H1 (cell line): ENCODE measurements around the gene ST7L. TPM values are rescaled to one million over a fixed set of nuclear protein-coding genes. Genes with fewer than 3 reads are reported as not detected.

Experiments
- CTCF ChIA-PET: fragments of 300-600 bp; sonication (Branson Sonifier 250); formaldehyde crosslinking; loops from one replicate; lab custom pipeline; 2021; ENCODE audit not compliant: partially characterized antibody; lab: Charles Lee
- POLR2A ChIA-PET: fragments of 300-600 bp; sonication (Branson Sonifier 250); formaldehyde crosslinking; loops from one replicate; lab custom pipeline; 2021; ENCODE audit warnings: inconsistent platforms; ENCODE audit not compliant: partially characterized antibody; lab: Charles Lee
- DNase-seq, 2 experiments: peaks; one replicate each; pipeline versions ENCODE4 v3.0.0 to v3.0.0-alpha.2; 2010 to 2022; ENCODE audit warnings: low spot score in 2 of 2, low read depth in 1 of 2, mixed read lengths in 1 of 2
- FAIRE-seq: peaks from 2 replicates; lab custom pipeline; 2011; peaks lifted over from hg19 to GRCh38; lab: Jason Lieb, UNC
- H2AFZ ChIP-seq: 2 replicates; pipeline ENCODE4 v1.8.1; 2012; ENCODE audit warnings: low read length, inconsistent platforms
- H2AK5ac ChIP-seq: 2 replicates; pipeline ENCODE4 v1.6.1; 2013; ENCODE audit warnings: low read depth, low read length
- H2BK120ac ChIP-seq: replicated peaks from 2 replicates; pipeline ENCODE3; 2013; ENCODE audit warnings: low read depth, low read length, inconsistent platforms
- H2BK12ac ChIP-seq: 2 replicates; pipeline ENCODE4 v1.6.1; 2013; ENCODE audit warnings: low read depth, low read length
- H2BK15ac ChIP-seq: 2 replicates; pipeline ENCODE4 v1.6.1; 2013; ENCODE audit warnings: low read length
- H2BK20ac ChIP-seq: 2 replicates; pipeline ENCODE4 v1.6.1; 2013; ENCODE audit warnings: low read length
- H2BK5ac ChIP-seq: 2 replicates; pipeline ENCODE4 v1.6.1; 2013; ENCODE audit warnings: low read depth, low read length
- H3K14ac ChIP-seq: 2 replicates; pipeline ENCODE4 v1.6.1; 2013; ENCODE audit warnings: inconsistent platforms; ENCODE audit not compliant: insufficient read length
- H3K18ac ChIP-seq: 2 replicates; pipeline ENCODE4 v1.6.1; 2013; ENCODE audit warnings: low read length; ENCODE audit errors: extremely low read depth
- H3K23ac ChIP-seq: 2 replicates; pipeline ENCODE4 v1.6.1; 2013; ENCODE audit warnings: inconsistent platforms; ENCODE audit not compliant: insufficient read length
- H3K23me2 ChIP-seq: 2 replicates; pipeline ENCODE4 v1.6.1; 2013; ENCODE audit warnings: low read depth, low read length
- H3K27ac ChIP-seq: 2 replicates; pipeline ENCODE4 v1.6.1; 2011; ENCODE audit warnings: low read depth, low read length, inconsistent platforms
- H3K27me3 ChIP-seq, 4 experiments: replicated peaks in 1 of 4; 1 replicate in 1 of 4; 2 replicates in 3 of 4; pipeline versions ENCODE4 v1.6.1 to v1.8.1; 2011 to 2013; ENCODE audit warnings: low read length in 3 of 4, mild to moderate bottlenecking in 3 of 4, inconsistent platforms in 2 of 4, mixed read lengths in 2 of 4, moderate library complexity in 1 of 4; ENCODE audit not compliant: control insufficient read depth in 3 of 4, insufficient read depth in 3 of 4; ENCODE audit errors: extremely low read depth in 1 of 4
- H3K36me3 ChIP-seq, 4 experiments: 2 replicates each; pipeline versions ENCODE4 v1.6.1 to v1.8.1; 2011 to 2013; ENCODE audit warnings: mild to moderate bottlenecking in 4 of 4, low read length in 3 of 4, moderate library complexity in 2 of 4, control low read depth in 1 of 4, inconsistent platforms in 1 of 4; ENCODE audit not compliant: insufficient read depth in 4 of 4, control insufficient read depth in 2 of 4
- H3K4ac ChIP-seq: replicated peaks from 2 replicates; pipeline ENCODE3; 2013; ENCODE audit warnings: low read length, low read depth, mixed read lengths, inconsistent platforms; ENCODE audit not compliant: insufficient read length
- H3K4me1 ChIP-seq, 4 experiments: replicated peaks in 1 of 4; 1 replicate in 1 of 4; 2 replicates in 3 of 4; pipeline versions ENCODE4 v1.6.1 to v1.8.1; 2011 to 2013; ENCODE audit warnings: low read length in 3 of 4, inconsistent platforms in 2 of 4, mixed read lengths in 1 of 4; ENCODE audit not compliant: insufficient read depth in 4 of 4, control insufficient read depth in 3 of 4
- H3K4me2 ChIP-seq, 2 experiments: 2 replicates each; pipeline versions ENCODE4 v1.6.1 to v1.8.1; 2011 to 2013; ENCODE audit warnings: low read depth in 2 of 2, low read length in 2 of 2, control low read depth in 1 of 2, inconsistent platforms in 1 of 2, mild to moderate bottlenecking in 1 of 2; ENCODE audit not compliant: insufficient read depth in 1 of 2
- H3K4me3 ChIP-seq, 4 experiments: fragments of 200-600, 300-600 bp in 1 of 4; sonication (generic), shearing (Covaris generic), sonication (Bioruptor Twin) in 1 of 4; 2 replicates each; pipeline versions ENCODE4 v1.5.1 to v1.8.1; 2011 to 2016; ENCODE audit warnings: low read length in 4 of 4, low read depth in 3 of 4, control low read depth in 2 of 4, inconsistent platforms in 2 of 4, mild to moderate bottlenecking in 2 of 4, mixed read lengths in 1 of 4, moderate library complexity in 1 of 4; ENCODE audit not compliant: insufficient read depth in 2 of 4; ENCODE audit errors: extremely low read depth in 1 of 4
- H3K56ac ChIP-seq: replicated peaks from 2 replicates; pipeline ENCODE3; 2013; ENCODE audit warnings: low read depth, mild to moderate bottlenecking, mixed read lengths, low read length, inconsistent platforms; ENCODE audit not compliant: insufficient read length
- H3K79me1 ChIP-seq: 2 replicates; pipeline ENCODE4 v1.6.1; 2013; ENCODE audit warnings: low read depth, low read length, control low read depth
- H3K79me2 ChIP-seq, 2 experiments: 2 replicates each; pipeline versions ENCODE4 v1.6.1 to v1.8.1; 2012 to 2013; ENCODE audit warnings: low read length in 2 of 2, mild to moderate bottlenecking in 2 of 2, inconsistent platforms in 1 of 2; ENCODE audit not compliant: insufficient read depth in 2 of 2, control insufficient read depth in 1 of 2
- H3K9ac ChIP-seq, 4 experiments: replicated peaks in 1 of 4; 1 replicate in 1 of 4; 2 replicates in 3 of 4; pipeline versions ENCODE4 v1.6.1 to v1.8.1; 2011 to 2013; ENCODE audit warnings: low read depth in 3 of 4, low read length in 3 of 4, control low read depth in 2 of 4, mild to moderate bottlenecking in 2 of 4, moderate library complexity in 2 of 4, inconsistent platforms in 1 of 4; ENCODE audit errors: extremely low read depth in 1 of 4
- H3K9me3 ChIP-seq, 2 experiments: 2 replicates each; pipeline versions ENCODE4 v1.6.1 to v1.8.1; 2012 to 2013; ENCODE audit warnings: mild to moderate bottlenecking in 2 of 2, moderate library complexity in 2 of 2, control low read depth in 1 of 2, inconsistent platforms in 1 of 2, low read depth in 1 of 2, low read length in 1 of 2, mixed read lengths in 1 of 2; ENCODE audit not compliant: insufficient read depth in 2 of 2
- H4K20me1 ChIP-seq, 2 experiments: replicated peaks in 1 of 2; 2 replicates each; pipeline versions ENCODE3 to v1.8.1; 2011 to 2013; ENCODE audit warnings: inconsistent platforms in 2 of 2, low read length in 2 of 2, mild to moderate bottlenecking in 1 of 2; ENCODE audit not compliant: insufficient read depth in 2 of 2, control insufficient read depth in 1 of 2
- H4K5ac ChIP-seq: 2 replicates; pipeline ENCODE4 v1.6.1; 2013; ENCODE audit warnings: low read length, low read depth, mixed read lengths, inconsistent platforms; ENCODE audit not compliant: insufficient read length
- H4K8ac ChIP-seq: 2 replicates; pipeline ENCODE4 v1.8.0; 2013; ENCODE audit warnings: mild to moderate bottlenecking, moderate library complexity, low read length, inconsistent platforms; ENCODE audit not compliant: insufficient read depth; ENCODE audit errors: extremely low read depth
- H4K91ac ChIP-seq: replicated peaks from 2 replicates; pipeline ENCODE3; 2013; ENCODE audit warnings: low read length, mixed read lengths, inconsistent platforms; ENCODE audit not compliant: insufficient read length
- CBX5 ChIP-seq: fragments of 300-800, 300-1000 bp; sonication (generic); IDR thresholded peaks from 2 replicates; pipeline ENCODE4 v1.7.1; 2016; ENCODE audit warnings: antibody characterized with exemption, low read length, low read depth
- FOSL1 ChIP-seq: IDR thresholded peaks from 2 replicates; pipeline ENCODE4 v1.6.1; 2011; ENCODE audit warnings: mild to moderate bottlenecking, low read depth, low read length, moderate library complexity; ENCODE audit not compliant: insufficient read depth
- KDM1A ChIP-seq: fragments of 200-600, 300-600 bp; sonication (generic); IDR thresholded peaks from 2 replicates; pipeline ENCODE4 v1.7.1; 2016; ENCODE audit warnings: mild to moderate bottlenecking, low read length, borderline replicate concordance
- KDM4A ChIP-seq: IDR thresholded peaks from one replicate; pipeline ENCODE4 v1.7.1; 2012; ENCODE audit warnings: low read depth, mild to moderate bottlenecking, moderate library complexity, low read length, inconsistent platforms; ENCODE audit not compliant: severe bottlenecking
- MAFK ChIP-seq: IDR thresholded peaks from 2 replicates; pipeline ENCODE4 v1.6.1; 2012; ENCODE audit warnings: low read depth, mild to moderate bottlenecking, improper control_type of control experiment, low read length
- POLR2AphosphoS5 ChIP-seq: IDR thresholded peaks from 2 replicates; pipeline ENCODE4 v1.6.1; 2011; ENCODE audit warnings: low read depth, low read length
- RAD21 ChIP-seq, 2 experiments: IDR thresholded peaks in 1 of 2; conservative IDR thresholded peaks in 1 of 2; 2 replicates each; pipeline ENCODE4 v1.6.1; 2011; ENCODE audit warnings: low read depth in 2 of 2, low read length in 2 of 2, improper control_type of control experiment in 1 of 2, inconsistent platforms in 1 of 2, mild to moderate bottlenecking in 1 of 2, moderate library complexity in 1 of 2
- RFX5 ChIP-seq: IDR thresholded peaks from 2 replicates; pipeline ENCODE4 v1.6.1; 2011; ENCODE audit warnings: low read depth, low read length, improper control_type of control experiment, borderline replicate concordance
- RNF2 ChIP-seq: fragments of 200-900, 300-1000 bp; sonication (generic); IDR thresholded peaks from 2 replicates; pipeline ENCODE4 v1.7.1; 2016; ENCODE audit warnings: borderline replicate concordance, low read depth, mild to moderate bottlenecking, antibody characterized with exemption, low read length; ENCODE audit not compliant: poor library complexity, severe bottlenecking; ENCODE audit errors: missing control alignments
- RXRA ChIP-seq: IDR thresholded peaks from 2 replicates; pipeline ENCODE4 v1.6.1; 2011; ENCODE audit warnings: low read depth, mild to moderate bottlenecking, low read length, moderate library complexity; ENCODE audit not compliant: insufficient read depth
- SP2 ChIP-seq: IDR thresholded peaks from 2 replicates; pipeline ENCODE4 v1.6.1; 2012; ENCODE audit warnings: mild to moderate bottlenecking, low read length, inconsistent platforms
- TEAD4 ChIP-seq: IDR thresholded peaks from 2 replicates; pipeline ENCODE4 v1.6.1; 2012; ENCODE audit warnings: low read depth, low read length, inconsistent platforms, mixed read lengths
- ZNF274 ChIP-seq: IDR thresholded peaks from 2 replicates; pipeline ENCODE4 v1.7.0; 2012; ENCODE audit warnings: low read length, borderline replicate concordance; ENCODE audit errors: extremely low read depth
- polyA plus RNA-seq, 7 experiments: library from polyadenylated mRNA; depleted of rRNA in 3 of 7; stranded (reverse) in 5 of 7; unstranded in 2 of 7; fragments of >200 nt in 5 of 7; fragments of 200-250 nt in 2 of 7; gene quantifications; 1 replicate in 5 of 7; 2 replicates in 1 of 7; 4 replicates in 1 of 7; pipeline versions ENCODE4 v1.2.1 to v1.2.3, GENCODE V29; 2011 to 2013; ENCODE audit warnings: missing spikeins in 2 of 7, mixed read lengths in 2 of 7
- total RNA-seq: library from RNA; stranded (reverse); fragmentation: NEBNext Ultra II Directional; extraction: Animal tissue kit (Norgen Biotek cat#: 25700); gene quantifications from 2 replicates; pipeline ENCODE4 v1.2.1, GENCODE V29; 2021
- TF ChIP-seq, protein P1 (sequence below): IDR thresholded peaks from 2 replicates; pipeline ENCODE4 v1.6.1; 2011; ENCODE audit warnings: low read length, improper control_type of control experiment

The ST7L gene
- total and polyA plus RNA-seq, 2 of the 8 experiments (the other 6 are each of a cell fraction or from before 2014, with no cell fraction given): 9.6 to 16.2 TPM

DNA sequence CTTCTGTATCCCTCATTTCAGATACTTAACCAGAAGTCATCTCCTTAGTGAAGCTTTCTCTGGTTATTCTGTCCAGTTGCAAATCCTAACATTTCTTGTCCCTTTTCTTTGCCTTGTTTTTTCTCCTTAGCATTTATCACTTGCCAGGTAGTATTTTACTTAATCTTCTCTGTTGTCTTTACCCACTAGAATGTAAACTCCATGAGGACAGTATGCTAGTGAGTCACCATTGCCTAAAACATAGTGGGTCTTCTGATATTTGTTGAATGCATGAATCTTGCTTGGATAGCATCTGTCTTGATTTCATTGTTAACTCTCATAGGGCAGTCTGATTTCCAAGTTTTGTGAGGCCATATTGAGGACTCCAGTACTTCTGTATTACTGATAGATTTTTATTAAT lies 10.3 kb upstream of the ST7L start:
- CTCF ChIA-PET: no interaction called here
- Histone ChIP-seq H3K4me2 (no peak overlapping the region), H2AFZ (no peak overlapping the region), H3K4ac (no peak overlapping the region), H4K5ac (no peak overlapping the region), H4K20me1 (peaks cover 8 to 22% of the 10 kb centered on the region in 2 experiments), H3K27me3 (no peaks in the 10 kb centered on the region), H3K79me2 (peaks cover 22 to 95% of the 10 kb centered on the region in 2 experiments), H3K56ac (no peak overlapping the region), H4K8ac (no peak overlapping the region), H3K9ac (no peak overlapping the region), H3K23ac (no peak overlapping the region), H2BK5ac (no peak overlapping the region), H3K4me3 (no peak overlapping the region), H4K91ac (no peak overlapping the region), H2BK15ac (no peak overlapping the region), H2BK12ac (no peak overlapping the region), H3K14ac (no peak overlapping the region), H3K18ac (no peak overlapping the region), H2BK120ac (no peak overlapping the region), H3K27ac (no peak overlapping the region), H2BK20ac (no peak overlapping the region), H2AK5ac (no peak overlapping the region), H3K23me2 (no peaks in the 10 kb centered on the region), H3K36me3 (no peaks in the 10 kb centered on the region; a peak in 1 of 8 replicates), H3K9me3 (no peaks in the 10 kb centered on the region), H3K79me1 (peaks cover 3% of the 10 kb centered on the region), H3K4me1 (no peaks in the 10 kb centered on the region)
- no peak for DNase-seq
- FAIRE-seq: no peak
- POLR2A ChIA-PET: interaction anchor here (1.0 kb wide), 1 partner anchor 8 kb away, joined by 3 read pairs; no protein-coding TSS in a partner anchor
- no peak for TF ChIP-seq MAFK
- TF ChIP-seq RAD21 (IDR thresholded peaks at IDR 0.05 in 1 of 2, conservative IDR thresholded peaks at IDR 0.05 in 1 of 2; ENCODE audit: low read depth in 2 of 2, low read length in 2 of 2): no peak
- no peak for TF ChIP-seq RXRA
- no peak for TF ChIP-seq POLR2AphosphoS5
- TF ChIP-seq CBX5: no peak
- TF ChIP-seq KDM4A: no peak
- no peak for TF ChIP-seq RNF2
- TF ChIP-seq KDM1A: no peak
- no peak for TF ChIP-seq TEAD4
- no peak for TF ChIP-seq FOSL1
- TF ChIP-seq, protein P1, sequence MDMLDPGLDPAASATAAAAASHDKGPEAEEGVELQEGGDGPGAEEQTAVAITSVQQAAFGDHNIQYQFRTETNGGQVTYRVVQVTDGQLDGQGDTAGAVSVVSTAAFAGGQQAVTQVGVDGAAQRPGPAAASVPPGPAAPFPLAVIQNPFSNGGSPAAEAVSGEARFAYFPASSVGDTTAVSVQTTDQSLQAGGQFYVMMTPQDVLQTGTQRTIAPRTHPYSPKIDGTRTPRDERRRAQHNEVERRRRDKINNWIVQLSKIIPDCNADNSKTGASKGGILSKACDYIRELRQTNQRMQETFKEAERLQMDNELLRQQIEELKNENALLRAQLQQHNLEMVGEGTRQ: no peak
- TF ChIP-seq SP2: no peak
- no peak for TF ChIP-seq RFX5
- TF ChIP-seq ZNF274: no peak
